Upper lobe of right lung (tissue), 1 donor: ENCODE data around the gene PALM. TPM values are rescaled to one million over a fixed set of nuclear protein-coding genes. Genes with fewer than 3 reads are reported as not detected.
"Not testable (repeated sequence)": the region's sequence is repeated elsewhere in the genome, so short reads cannot be mapped to it uniquely, and the experiment has no call there.

Source experiments
- ATAC-seq: fragments of 200-7000 bp; cut with Tn5 transposase; one replicate; pipeline ENCODE4 v1.9.1; 2020; ENCODE audit warnings: mild to moderate bottlenecking, moderate library complexity
- DNase-seq: peaks from one replicate; pipeline ENCODE4 v3.0.0-alpha.2; 2020
- H3K27ac ChIP-seq: fragments of 200-600 bp; one replicate; pipeline ENCODE4 v1.8.0; 2022
- H3K27me3 ChIP-seq: fragments of 200-600 bp; one replicate; pipeline ENCODE4 v1.8.0; 2022; ENCODE audit warnings: mild to moderate bottlenecking
- H3K36me3 ChIP-seq: fragments of 200-600 bp; one replicate; pipeline ENCODE4 v1.8.0; 2022
- H3K4me1 ChIP-seq: fragments of 200-600 bp; one replicate; pipeline ENCODE4 v1.8.0; 2022
- H3K4me3 ChIP-seq: fragments of 200-600 bp; one replicate; pipeline ENCODE4 v1.8.0; 2022; ENCODE audit warnings: mild to moderate bottlenecking
- H3K9me3 ChIP-seq: fragments of 200-600 bp; one replicate; pipeline ENCODE4 v1.8.0; 2022
- intact Hi-C: fragments of 100-400 bp; cut with DNase I; formaldehyde crosslinking; loops from one replicate; pipeline ENCODE4 v1.11.0; 2022
- total RNA-seq: library from RNA; stranded (reverse); fragmentation: NEBNext Ultra II Directional; extraction: Animal tissue kit (Norgen Biotek cat#: 25700); gene quantifications from one replicate; pipeline ENCODE4 v1.2.1, GENCODE V29; 2021
- TF ChIP-seq, protein P1 (sequence below): fragments of 200-600 bp; IDR thresholded peaks from one replicate; pipeline ENCODE4 v1.8.0; 2022; ENCODE audit warnings: antibody characterized with exemption
- donor health status: DM: no; HTN: yes; CAD: no; lungs with severe emphysema.

The PALM gene
- total RNA-seq, 1 donor from 2014 or later: 56.9 TPM

- Histone ChIP-seq H3K4me1 (no peaks in the 10 kb centered on the region), H3K27ac (no peak overlapping the region), H3K36me3 (no peaks in the 10 kb centered on the region), H3K9me3 (no peaks in the 10 kb centered on the region), H3K4me3 (no peak overlapping the region), H3K27me3 (peaks cover 5% of the 10 kb centered on the region)
- ATAC-seq: no peak
- DNase-seq: no peak
- TF ChIP-seq, protein P1, sequence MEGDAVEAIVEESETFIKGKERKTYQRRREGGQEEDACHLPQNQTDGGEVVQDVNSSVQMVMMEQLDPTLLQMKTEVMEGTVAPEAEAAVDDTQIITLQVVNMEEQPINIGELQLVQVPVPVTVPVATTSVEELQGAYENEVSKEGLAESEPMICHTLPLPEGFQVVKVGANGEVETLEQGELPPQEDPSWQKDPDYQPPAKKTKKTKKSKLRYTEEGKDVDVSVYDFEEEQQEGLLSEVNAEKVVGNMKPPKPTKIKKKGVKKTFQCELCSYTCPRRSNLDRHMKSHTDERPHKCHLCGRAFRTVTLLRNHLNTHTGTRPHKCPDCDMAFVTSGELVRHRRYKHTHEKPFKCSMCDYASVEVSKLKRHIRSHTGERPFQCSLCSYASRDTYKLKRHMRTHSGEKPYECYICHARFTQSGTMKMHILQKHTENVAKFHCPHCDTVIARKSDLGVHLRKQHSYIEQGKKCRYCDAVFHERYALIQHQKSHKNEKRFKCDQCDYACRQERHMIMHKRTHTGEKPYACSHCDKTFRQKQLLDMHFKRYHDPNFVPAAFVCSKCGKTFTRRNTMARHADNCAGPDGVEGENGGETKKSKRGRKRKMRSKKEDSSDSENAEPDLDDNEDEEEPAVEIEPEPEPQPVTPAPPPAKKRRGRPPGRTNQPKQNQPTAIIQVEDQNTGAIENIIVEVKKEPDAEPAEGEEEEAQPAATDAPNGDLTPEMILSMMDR: no peak
- intact Hi-C loops: no loop called here
These were observed 16.8 kb downstream of the PALM start for GRCh38 chr19:725461-726089.

DNA sequence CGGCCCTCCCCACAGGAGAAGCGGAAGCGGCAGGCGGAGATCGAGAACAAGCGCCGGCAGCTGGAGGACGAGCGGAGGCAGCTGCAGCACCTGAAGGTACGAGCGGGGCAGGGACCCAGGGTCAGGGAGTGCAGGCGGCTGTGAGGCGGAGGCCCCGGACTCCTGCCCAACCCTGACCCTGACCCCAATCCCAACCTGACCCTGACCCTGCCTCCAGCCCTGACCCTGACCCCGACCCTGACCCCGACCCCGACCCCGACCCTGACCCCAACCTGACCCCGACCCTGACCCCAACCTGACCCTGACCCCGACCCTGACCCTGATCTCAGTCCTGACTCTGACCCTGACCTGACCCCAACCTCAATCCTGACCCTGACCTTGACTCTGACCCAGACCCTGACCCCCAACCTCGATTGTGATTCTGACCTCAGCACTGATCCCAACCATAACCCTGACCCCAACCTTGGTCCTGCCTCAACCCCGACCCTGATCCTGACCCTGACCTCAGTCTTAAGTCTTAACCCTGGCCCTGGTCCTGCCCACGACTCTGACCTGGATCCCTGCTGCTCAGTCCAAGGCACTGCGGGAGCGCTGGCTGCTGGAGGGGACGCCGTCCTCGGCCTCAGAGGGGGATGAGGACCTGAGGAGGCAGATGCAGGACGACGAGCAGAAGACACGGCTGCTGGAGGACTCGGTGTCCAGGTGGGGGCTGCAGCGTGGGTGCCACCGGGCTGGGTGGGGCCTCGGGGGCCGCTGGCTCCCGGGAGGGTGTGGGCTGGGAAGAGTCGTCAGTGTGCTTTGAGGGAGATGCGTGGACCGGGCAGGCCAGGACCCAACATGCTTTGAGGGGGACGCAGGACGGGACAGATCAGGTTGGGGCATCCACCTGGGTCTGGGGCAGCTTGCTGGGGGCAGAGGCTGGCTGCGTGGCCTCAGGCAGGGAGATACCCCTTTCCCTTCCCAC lies 18.5 kb downstream of the PALM start:
- TF ChIP-seq, protein P1: no peak
- no peak overlapping the region for H3K4me3 ChIP-seq
- H3K27me3 ChIP-seq: no peaks in the 10 kb centered on the region
- intact Hi-C loops: no loop called here
- no peaks in the 10 kb centered on the region for H3K9me3 ChIP-seq
- no peaks in the 10 kb centered on the region for H3K4me1 ChIP-seq
- DNase-seq (no peak), ATAC-seq (peak; percentile 5)
- H3K27ac ChIP-seq: peak overlapping the region; percentile 78
- H3K36me3 ChIP-seq: no peaks in the 10 kb centered on the region

DNA sequence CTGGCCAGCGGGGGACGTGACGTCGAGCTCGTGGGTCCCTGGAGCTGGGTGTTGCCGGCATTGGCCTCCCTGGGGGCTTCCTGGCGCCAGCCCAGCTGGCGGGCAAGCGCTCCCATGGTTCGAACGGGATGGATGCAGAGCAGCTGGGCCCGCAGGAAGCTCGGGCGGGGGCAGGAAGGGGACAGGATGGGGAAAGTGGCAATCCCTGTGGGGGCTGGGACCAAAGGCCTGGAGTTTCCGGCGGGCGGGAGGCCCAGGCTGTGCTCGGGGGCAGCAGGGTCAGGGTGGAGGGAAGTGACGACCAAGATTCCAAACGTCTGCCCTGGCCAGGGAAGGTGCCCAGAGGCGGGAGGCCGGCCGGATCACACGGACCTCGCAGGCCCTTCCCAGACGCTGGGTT lies 19.3 kb downstream of the PALM start:
- Histone ChIP-seq H3K27ac (peak overlapping the region; percentile 78), H3K27me3 (no peaks in the 10 kb centered on the region), H3K36me3 (no peaks in the 10 kb centered on the region), H3K9me3 (no peaks in the 10 kb centered on the region), H3K4me3 (no peak overlapping the region), H3K4me1 (no peaks in the 10 kb centered on the region)
- ATAC-seq: peak; percentile 80
- intact Hi-C loops: no loop called here
- no peak for DNase-seq
- TF ChIP-seq, protein P1: no peak

DNA sequence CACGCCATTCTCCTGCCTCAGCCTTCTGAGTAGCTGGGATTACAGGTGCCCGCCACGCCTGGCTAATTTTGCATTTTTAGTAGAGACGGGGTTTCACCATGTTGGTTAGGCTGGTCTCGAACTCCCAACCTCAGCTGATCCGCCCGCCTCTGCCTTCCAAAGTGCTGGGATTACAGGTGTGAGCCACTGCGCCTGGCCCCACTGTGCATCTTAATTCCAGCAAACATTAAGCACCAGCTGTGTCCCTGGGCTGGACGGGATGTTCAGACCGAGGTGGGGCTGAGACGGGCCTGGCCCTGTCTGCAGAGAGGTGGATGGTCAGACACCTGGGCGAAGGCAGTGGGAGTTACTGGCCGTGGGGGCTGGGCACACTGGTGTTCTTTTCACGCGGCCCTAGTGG lies 20.8 kb downstream of the PALM start:
- intact Hi-C loops, ATAC-seq, DNase-seq, H3K27ac ChIP-seq, H3K27me3 ChIP-seq, H3K36me3 ChIP-seq, H3K4me3 ChIP-seq, H3K9me3 ChIP-seq, H3K4me1 ChIP-seq: not testable (repeated sequence)

DNA sequence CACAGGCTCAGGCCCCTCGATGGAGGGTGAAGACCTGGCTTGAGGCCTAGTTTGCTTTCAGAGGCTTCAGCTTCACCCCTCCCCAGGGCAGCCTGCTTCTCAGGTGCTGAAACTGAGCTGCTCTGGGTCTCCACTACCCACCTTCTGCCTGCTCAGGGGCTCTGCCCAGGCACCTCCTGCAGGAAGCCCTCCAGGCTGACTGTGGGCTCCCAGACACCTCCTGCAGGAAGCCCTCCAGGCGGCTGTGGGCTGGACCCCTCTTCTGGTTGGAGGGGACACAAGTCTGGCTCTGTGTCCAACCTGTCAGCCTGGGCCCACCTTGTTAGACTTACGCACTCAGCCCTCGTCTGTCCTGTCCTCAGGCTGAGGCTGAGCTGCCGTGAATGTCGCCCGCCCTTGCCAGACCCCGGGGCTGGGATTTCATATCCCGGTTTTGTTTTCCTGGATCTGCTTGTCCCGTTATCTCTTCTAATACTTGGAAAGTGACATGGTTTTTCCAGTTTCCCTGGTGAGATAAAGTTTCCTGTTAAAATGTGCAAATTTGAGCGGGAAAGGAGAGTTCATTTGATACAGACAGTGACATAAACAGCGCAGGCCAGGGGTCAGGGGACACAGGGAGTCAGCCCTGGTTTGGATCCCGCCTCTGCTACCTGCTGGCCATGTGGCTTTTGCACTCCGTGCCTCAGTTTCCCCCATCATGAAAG lies 21.4 kb downstream of the PALM start:
- no peaks in the 10 kb centered on the region for H3K4me1 ChIP-seq
- no peaks in the 10 kb centered on the region for H3K9me3 ChIP-seq
- H3K36me3 ChIP-seq: no peaks in the 10 kb centered on the region
- intact Hi-C loops: loop anchor here (5.0 kb wide), 1 partner anchor 148 kb away; no protein-coding TSS in a partner anchor
- ATAC-seq: no peak
- no peaks in the 10 kb centered on the region for H3K27me3 ChIP-seq
- H3K4me3 ChIP-seq: no peak overlapping the region
- TF ChIP-seq, protein P1: no peak
- DNase-seq: no peak
- no peak overlapping the region for H3K27ac ChIP-seq
